ENCODE measurements around the gene HACE1.

Gene HACE1

GRCh38 chr6:104884867-104885517 is 25.3 kb upstream of the HACE1 start:
- ATAC-seq, result no peak
- TF ChIP-seq PPARA (CRISPR knock-in tag; IDR thresholded peaks at IDR 0.05; ENCODE audit: borderline replicate concordance) (no peak), TSHZ2 (CRISPR knock-in tag; IDR thresholded peaks at IDR 0.05) (no peak), ZFP3 (CRISPR knock-in tag; IDR thresholded peaks at IDR 0.05) (no peak), ZNF70 (CRISPR knock-in tag; IDR thresholded peaks at IDR 0.05) (no peak), BACH2 (CRISPR knock-in tag; IDR thresholded peaks at IDR 0.05; ENCODE audit: borderline replicate concordance) (no peak), ZFP30 (CRISPR knock-in tag; IDR thresholded peaks at IDR 0.05) (no peak), RARB (CRISPR knock-in tag; IDR thresholded peaks at IDR 0.05) (no peak), CSDC2 (CRISPR knock-in tag; IDR thresholded peaks at IDR 0.05) (no peak), CREB5 (CRISPR knock-in tag; IDR thresholded peaks at IDR 0.05; ENCODE audit: low read depth) (no peak), OSR1 (CRISPR knock-in tag; IDR thresholded peaks at IDR 0.05) (no peak)

- ATAC-seq, result no peak
- TF ChIP-seq ZNF8 (CRISPR knock-in tag; IDR thresholded peaks at IDR 0.05) (no peak), POU6F1 (CRISPR knock-in tag; IDR thresholded peaks at IDR 0.05; ENCODE audit: borderline replicate concordance, low read depth) (no peak), OSR1 (CRISPR knock-in tag; IDR thresholded peaks at IDR 0.05) (no peak), RARB (CRISPR knock-in tag; IDR thresholded peaks at IDR 0.05) (no peak), ESRRG (CRISPR knock-in tag; IDR thresholded peaks at IDR 0.05) (no peak), TSHZ2 (CRISPR knock-in tag; IDR thresholded peaks at IDR 0.05) (no peak), ZNF70 (CRISPR knock-in tag; IDR thresholded peaks at IDR 0.05) (no peak), ARNTL (CRISPR knock-in tag; IDR thresholded peaks at IDR 0.05; ENCODE audit: borderline replicate concordance, low read depth) (no peak)
Measured at GRCh38 chr6:104881964-104882668, 22.4 kb upstream of the HACE1 start.

- ATAC-seq, result no peak
- no peak for TF ChIP-seq RARB (CRISPR knock-in tag; IDR thresholded peaks at IDR 0.05)
- no peak for TF ChIP-seq ZFP3 (CRISPR knock-in tag; IDR thresholded peaks at IDR 0.05)
- TF ChIP-seq TCF4 (CRISPR knock-in tag; IDR thresholded peaks at IDR 0.05; ENCODE audit: borderline replicate concordance), result no peak
- no peak for TF ChIP-seq ZNF8 (CRISPR knock-in tag; IDR thresholded peaks at IDR 0.05)
- no peak for TF ChIP-seq CSDC2 (CRISPR knock-in tag; IDR thresholded peaks at IDR 0.05)
- TF ChIP-seq ARNTL (CRISPR knock-in tag; IDR thresholded peaks at IDR 0.05; ENCODE audit: borderline replicate concordance, low read depth), result no peak
- no peak for TF ChIP-seq TOX (CRISPR knock-in tag; IDR thresholded peaks at IDR 0.05; ENCODE audit: borderline replicate concordance)
- no peak for TF ChIP-seq ZNF70 (CRISPR knock-in tag; IDR thresholded peaks at IDR 0.05)
- no peak for TF ChIP-seq GLIS3 (CRISPR knock-in tag; IDR thresholded peaks at IDR 0.05)
- TF ChIP-seq OSR1 (CRISPR knock-in tag; IDR thresholded peaks at IDR 0.05), result no peak
- TF ChIP-seq POU6F1 (CRISPR knock-in tag; IDR thresholded peaks at IDR 0.05; ENCODE audit: borderline replicate concordance, low read depth), result no peak
- no peak for TF ChIP-seq ZFP30 (CRISPR knock-in tag; IDR thresholded peaks at IDR 0.05)
- no peak for TF ChIP-seq SNAI2 (CRISPR knock-in tag; IDR thresholded peaks at IDR 0.05)
- TF ChIP-seq ISL1 (CRISPR knock-in tag; IDR thresholded peaks at IDR 0.05), result no peak
- no peak for TF ChIP-seq CREB5 (CRISPR knock-in tag; IDR thresholded peaks at IDR 0.05; ENCODE audit: low read depth)
- TF ChIP-seq BACH2 (CRISPR knock-in tag; IDR thresholded peaks at IDR 0.05; ENCODE audit: borderline replicate concordance), result no peak
Measured at GRCh38 chr6:104862456-104862855, 2.7 kb upstream of the HACE1 start.

Data from SK-N-SH treated with all-trans-retinoic acid at 6 μM for 48 hours (cell line).